HG03025 (cell line): ENCODE results near the gene GPR89A.
"Not testable (repeated sequence)": the region's sequence is repeated elsewhere in the genome, so short reads cannot be mapped to it uniquely, and the experiment has no call there.

ENCODE experiments used
- ATAC-seq: cut with Tn5 transposase; IDR thresholded peaks from one replicate; pipeline ENCODE4 v1.9.1; 2021; ENCODE audit warnings: mild to moderate bottlenecking, moderate library complexity; ENCODE audit not compliant: unreplicated experiment, low FRiP score

Gene GPR89A

GRCh38 chr1:145607833-145608733, at the start of gene GPR89A:
Gene GPR89A (plus strand): TSS chr1:145607988. CDS start chr1:145608134, 146 bp downstream.
- peak; percentile 95 for ATAC-seq

- not testable (repeated sequence) for ATAC-seq
Observed at GRCh38 chr1:145586820-145587219, 21.0 kb upstream of the GPR89A start.

- ATAC-seq, result not testable (repeated sequence)
Observed at GRCh38 chr1:145590806-145591205, 17.0 kb upstream of the GPR89A start.

- ATAC-seq, result not testable (repeated sequence)
Observed at GRCh38 chr1:145592347-145592746, 15.4 kb upstream of the GPR89A start.

- not testable (repeated sequence) for ATAC-seq
Observed at GRCh38 chr1:145595421-145595820, 12.4 kb upstream of the GPR89A start.

- not testable (repeated sequence) for ATAC-seq
Observed at GRCh38 chr1:145596236-145596635, 11.6 kb upstream of the GPR89A start.

- not testable (repeated sequence) for ATAC-seq
Observed at GRCh38 chr1:145599426-145599825, 8.4 kb upstream of the GPR89A start.

GRCh38 chr1:145601593-145601992, 6.2 kb upstream of the GPR89A start:
- no peak for ATAC-seq

GRCh38 chr1:145606840-145607239, 948 bp upstream of the GPR89A start:
- ATAC-seq, result not testable (repeated sequence)

GRCh38 chr1:145607289-145607688, 499 bp upstream of the GPR89A start:
- ATAC-seq, result not testable (repeated sequence)

GRCh38 chr1:145610744-145611143, 3.0 kb downstream of the GPR89A start:
- not testable (repeated sequence) for ATAC-seq

- ATAC-seq, result not testable (repeated sequence)
Observed at GRCh38 chr1:145620073-145620472, 12.3 kb downstream of the GPR89A start.

GRCh38 chr1:145622177-145622576, 14.4 kb downstream of the GPR89A start:
- ATAC-seq, result not testable (repeated sequence)

GRCh38 chr1:145636237-145636636, 28.4 kb downstream of the GPR89A start:
- ATAC-seq, result not testable (repeated sequence)

- not testable (repeated sequence) for ATAC-seq
Observed at GRCh38 chr1:145641886-145642285, 34.1 kb downstream of the GPR89A start.

GRCh38 chr1:145643990-145644389, 36.2 kb downstream of the GPR89A start:
- ATAC-seq, result not testable (repeated sequence)

- ATAC-seq, result not testable (repeated sequence)
Observed at GRCh38 chr1:145656245-145656943, 48.6 kb downstream of the GPR89A start.

GRCh38 chr1:145662502-145662901, 54.7 kb downstream of the GPR89A start:
- ATAC-seq, result not testable (repeated sequence)

- not testable (repeated sequence) for ATAC-seq
Observed at GRCh38 chr1:145665015-145665414, 57.2 kb downstream of the GPR89A start.

GRCh38 chr1:145670995-145671745, 63.4 kb downstream of the GPR89A start:
- ATAC-seq, result not testable (repeated sequence)
